ENCODE measurements around the gene PARVB. TPM values are rescaled to one million over a fixed set of nuclear protein-coding genes. Genes with fewer than 3 reads are reported as not detected.

Gene PARVB
- total and polyA plus RNA-seq, 8 donors: 3.8 to 27.3 (median 10.4) TPM

- no peak for TF ChIP-seq CTCF (IDR thresholded peaks at IDR 0.05)
- ATAC-seq (no peak), FAIRE-seq (no peak), DNase-seq (no peak)
- H3K4me1 ChIP-seq: no peaks in the 10 kb centered on the region
- WGBS, 2 donors: 65 to 69% methylated on average over 3 of the region's 3 CpGs
- no peaks in the 10 kb centered on the region for H3K36me3 ChIP-seq
- H3K27ac ChIP-seq: no peak overlapping the region
- no peaks in the 10 kb centered on the region for H3K9me3 ChIP-seq
- no peaks in the 10 kb centered on the region for H3K27me3 ChIP-seq
- intact Hi-C loops (cut with DNase I): no loop called here
- no peak overlapping the region for H3K4me3 ChIP-seq
Observed at GRCh38 chr22:44213489-44214043, 189.5 kb downstream of the PARVB start.

- no peak for FAIRE-seq
- H3K27ac ChIP-seq: no peak overlapping the region
- no peak for DNase-seq
- H3K27me3 ChIP-seq: no peaks in the 10 kb centered on the region
- 73 to 79% methylated on average over 3 of the region's 3 CpGs for WGBS, 2 donors
- intact Hi-C loops (cut with DNase I): no loop called here
- no peaks in the 10 kb centered on the region for H3K36me3 ChIP-seq
- ATAC-seq: no peak
- H3K9me3 ChIP-seq: no peaks in the 10 kb centered on the region
- no peak overlapping the region for H3K4me3 ChIP-seq
- TF ChIP-seq CTCF (IDR thresholded peaks at IDR 0.05): no peak
- H3K4me1 ChIP-seq: no peaks in the 10 kb centered on the region
Observed at GRCh38 chr22:44214187-44214586, 190.1 kb downstream of the PARVB start.

DNA sequence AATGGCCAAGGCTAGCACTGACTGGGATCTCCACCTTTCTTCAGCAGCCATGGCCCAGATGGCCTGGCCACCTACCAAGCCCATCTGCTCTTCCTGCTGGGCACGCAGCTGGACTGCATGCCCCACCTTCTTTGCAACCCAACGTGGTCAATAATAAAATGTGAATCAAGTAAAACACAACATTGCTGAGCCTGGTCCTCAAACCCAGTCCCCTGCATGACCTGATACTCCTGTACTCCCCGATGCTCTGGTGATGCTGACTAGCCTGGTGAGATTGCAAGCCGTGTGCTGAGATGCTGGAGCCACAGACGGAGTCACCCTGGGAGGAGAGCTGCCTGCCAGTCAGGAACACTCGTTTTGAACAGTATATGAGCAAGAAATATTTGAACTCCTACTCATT is 190.7 kb downstream of the PARVB start:
- 61 to 62% methylated on average over 6 of the region's 6 CpGs for WGBS, 2 donors
- no peak for DNase-seq
- no peaks in the 10 kb centered on the region for H3K27me3 ChIP-seq
- no peaks in the 10 kb centered on the region for H3K4me1 ChIP-seq
- no peak overlapping the region for H3K27ac ChIP-seq
- intact Hi-C loops (cut with DNase I): no loop called here
- ATAC-seq: no peak
- H3K36me3 ChIP-seq: no peaks in the 10 kb centered on the region
- no peak for TF ChIP-seq CTCF (IDR thresholded peaks at IDR 0.05)
- no peak for FAIRE-seq
- no peak overlapping the region for H3K4me3 ChIP-seq
- H3K9me3 ChIP-seq: no peaks in the 10 kb centered on the region

- ATAC-seq (no peak), FAIRE-seq (no peak), DNase-seq (no peak)
- H3K27ac ChIP-seq: no peak overlapping the region
- no peak overlapping the region for H3K4me3 ChIP-seq
- TF ChIP-seq CTCF (IDR thresholded peaks at IDR 0.05): no peak
- no peaks in the 10 kb centered on the region for H3K9me3 ChIP-seq
- no peaks in the 10 kb centered on the region for H3K27me3 ChIP-seq
- H3K36me3 ChIP-seq: no peaks in the 10 kb centered on the region
- intact Hi-C loops (cut with DNase I): no loop called here
- no peaks in the 10 kb centered on the region for H3K4me1 ChIP-seq
- WGBS, 2 donors: 71 to 78% methylated on average over 4 of the region's 4 CpGs
Observed at GRCh38 chr22:44215287-44215686, 191.2 kb downstream of the PARVB start.

- Histone ChIP-seq H3K4me3 (no peak overlapping the region), H3K36me3 (no peaks in the 10 kb centered on the region), H3K27ac (no peak overlapping the region), H3K4me1 (no peaks in the 10 kb centered on the region), H3K27me3 (no peaks in the 10 kb centered on the region), H3K9me3 (no peaks in the 10 kb centered on the region)
- intact Hi-C loops (cut with DNase I): no loop called here
- 51 to 62% methylated on average over 7 of the region's 7 CpGs for WGBS, 2 donors
- no peak for FAIRE-seq
- no peak for ATAC-seq
- DNase-seq: no peak
- TF ChIP-seq CTCF (IDR thresholded peaks at IDR 0.05): no peak
Observed at GRCh38 chr22:44217346-44217745, 193.2 kb downstream of the PARVB start.
